Upper lobe of left lung (tissue), 6 donors: Measurements from ENCODE around the gene TLE3. TPM values are rescaled to one million over a fixed set of nuclear protein-coding genes. Genes with fewer than 3 reads are reported as not detected.

ENCODE experiments used
- ATAC-seq, 2 donors: fragments of 200-7000 bp; cut with Tn5 transposase; one replicate each; pipeline ENCODE4 v1.9.1; 2022; ENCODE audit warnings: mild to moderate bottlenecking in 2 of 2, moderate library complexity in 2 of 2; ENCODE audit not compliant: low FRiP score in 2 of 2
- DNase-seq, 2 donors: peaks; one replicate each; pipeline ENCODE4 v3.0.0-alpha.2; 2019 to 2020
- H3K27ac ChIP-seq, 4 donors: fragments of 200-600 bp; sonication (generic); one replicate each; pipeline ENCODE4 v1.5.1; 2016 to 2019
- H3K27me3 ChIP-seq, 4 donors: fragments of 200-600 bp; sonication (generic); one replicate each; pipeline ENCODE4 v1.5.1; 2017 to 2019
- H3K36me3 ChIP-seq, 4 donors: fragments of 200-600 bp; sonication (generic); one replicate each; pipeline ENCODE4 v1.5.1; 2016 to 2019
- H3K4me1 ChIP-seq, 4 donors: fragments of 200-600 bp; sonication (generic); one replicate each; pipeline ENCODE4 v1.5.1; 2018 to 2019
- H3K4me3 ChIP-seq, 4 donors: fragments of 200-600 bp; sonication (generic); one replicate each; pipeline ENCODE4 v1.5.1; 2017 to 2019; ENCODE audit warnings: mild to moderate bottlenecking in 2 of 4, moderate library complexity in 1 of 4
- H3K9me3 ChIP-seq, 4 donors: fragments of 200-600 bp; sonication (generic); one replicate each; pipeline ENCODE4 v1.5.1; 2018 to 2019
- EP300 ChIP-seq, 4 donors: sonication (generic); formaldehyde crosslinking; IDR thresholded peaks; one replicate each; pipeline ENCODE4 v1.5.1; 2017; ENCODE audit warnings: antibody characterized with exemption in 4 of 4, control low read depth in 2 of 4
- POLR2A ChIP-seq, 4 donors: fragments of 450-650 bp; IDR thresholded peaks; one replicate each; pipeline ENCODE4 v1.5.1; 2016 to 2017; ENCODE audit warnings: antibody characterized with exemption in 4 of 4, mild to moderate bottlenecking in 2 of 4
- POLR2AphosphoS5 ChIP-seq, 2 donors: sonication (generic); formaldehyde crosslinking; IDR thresholded peaks; one replicate each; pipeline ENCODE4 v1.5.1; 2017; ENCODE audit warnings: antibody characterized with exemption in 2 of 2
- WGBS, 2 donors: methylation state at CpG; one replicate each; pipeline ENCODE4 v1.1.5; 2017 to 2018; 5-methylcytosine and 5-hydroxymethylcytosine counted together
- total RNA-seq, 6 donors: library from RNA; depleted of rRNA in 4 of 6; stranded (reverse); fragments of >200 nt in 4 of 6; gene quantifications; one replicate each; pipeline versions ENCODE4 v1.1.0 to v1.2.1, GENCODE V29; 2016 to 2021
- TF ChIP-seq, protein P1 (sequence below), 6 experiments: fragments of 450-650 bp in 4 of 6; fragments of 200-600 bp in 2 of 6; sonication (generic) in 2 of 6; IDR thresholded peaks; one replicate each; pipeline ENCODE4 v1.5.1; 2016 to 2019; ENCODE audit warnings: antibody characterized with exemption in 6 of 6
- donor health status: DM: no; HTN: no; CAD: no; lungs with moderate emphysema.
- donor health status: DM: no; HTN: yes; CAD: no; lungs with severe emphysema.

The TLE3 gene
- total RNA-seq, 6 donors from 2014 or later, result 52.2 to 140 (median 80.6) TPM

- no peaks in the 10 kb centered on the region for H3K9me3 ChIP-seq
- no peaks in the 10 kb centered on the region for H3K27me3 ChIP-seq
- peaks cover 64 to 77% (median 68%) of the 10 kb centered on the region in 4 donors for H3K4me1 ChIP-seq
- TF ChIP-seq EP300 (IDR thresholded peaks at IDR 0.05) (no peak), POLR2AphosphoS5 (IDR thresholded peaks at IDR 0.05) (peak in 1 of 2 donors; percentile 37)
- peak overlapping the region; percentile 68 to 85 (median 82) for H3K4me3 ChIP-seq
- 2 to 4% methylated on average over 5 to 50 of the region's 75 CpGs for WGBS, 2 donors
- peaks cover 0 to 20% (median 0%) of the 10 kb centered on the region in 4 donors for H3K36me3 ChIP-seq
- ATAC-seq (no peak), DNase-seq (peak; percentile 58 to 88)
- H3K27ac ChIP-seq, result peak overlapping the region; percentile 92 to 98 (median 96)
Observed at GRCh38 chr15:70096215-70097062, 1.3 kb downstream of the TLE3 start.

GRCh38 chr15:70095408-70096214 is 2.1 kb downstream of the TLE3 start:
- ATAC-seq (no peak), DNase-seq (peak; percentile 49 to 92)
- H3K27me3 ChIP-seq, result no peaks in the 10 kb centered on the region
- 0 to 3% methylated on average over 3 to 51 of the region's 66 CpGs for WGBS, 2 donors
- peaks cover 59 to 74% (median 66%) of the 10 kb centered on the region in 4 donors for H3K4me1 ChIP-seq
- peaks cover 0 to 28% (median 0%) of the 10 kb centered on the region in 4 donors for H3K36me3 ChIP-seq
- no peak for TF ChIP-seq POLR2AphosphoS5 (IDR thresholded peaks at IDR 0.05)
- TF ChIP-seq, protein P1, sequence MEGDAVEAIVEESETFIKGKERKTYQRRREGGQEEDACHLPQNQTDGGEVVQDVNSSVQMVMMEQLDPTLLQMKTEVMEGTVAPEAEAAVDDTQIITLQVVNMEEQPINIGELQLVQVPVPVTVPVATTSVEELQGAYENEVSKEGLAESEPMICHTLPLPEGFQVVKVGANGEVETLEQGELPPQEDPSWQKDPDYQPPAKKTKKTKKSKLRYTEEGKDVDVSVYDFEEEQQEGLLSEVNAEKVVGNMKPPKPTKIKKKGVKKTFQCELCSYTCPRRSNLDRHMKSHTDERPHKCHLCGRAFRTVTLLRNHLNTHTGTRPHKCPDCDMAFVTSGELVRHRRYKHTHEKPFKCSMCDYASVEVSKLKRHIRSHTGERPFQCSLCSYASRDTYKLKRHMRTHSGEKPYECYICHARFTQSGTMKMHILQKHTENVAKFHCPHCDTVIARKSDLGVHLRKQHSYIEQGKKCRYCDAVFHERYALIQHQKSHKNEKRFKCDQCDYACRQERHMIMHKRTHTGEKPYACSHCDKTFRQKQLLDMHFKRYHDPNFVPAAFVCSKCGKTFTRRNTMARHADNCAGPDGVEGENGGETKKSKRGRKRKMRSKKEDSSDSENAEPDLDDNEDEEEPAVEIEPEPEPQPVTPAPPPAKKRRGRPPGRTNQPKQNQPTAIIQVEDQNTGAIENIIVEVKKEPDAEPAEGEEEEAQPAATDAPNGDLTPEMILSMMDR (IDR thresholded peaks at IDR 0.05), result peak in 1 of 6 experiments; percentile 5
- TF ChIP-seq EP300 (IDR thresholded peaks at IDR 0.05), result no peak
- TF ChIP-seq POLR2A (IDR thresholded peaks at IDR 0.05), result no peak
- peak overlapping the region; percentile 68 to 85 (median 82) for H3K4me3 ChIP-seq
- H3K9me3 ChIP-seq, result no peaks in the 10 kb centered on the region
- peak overlapping the region; percentile 92 to 98 (median 96) for H3K27ac ChIP-seq

DNA sequence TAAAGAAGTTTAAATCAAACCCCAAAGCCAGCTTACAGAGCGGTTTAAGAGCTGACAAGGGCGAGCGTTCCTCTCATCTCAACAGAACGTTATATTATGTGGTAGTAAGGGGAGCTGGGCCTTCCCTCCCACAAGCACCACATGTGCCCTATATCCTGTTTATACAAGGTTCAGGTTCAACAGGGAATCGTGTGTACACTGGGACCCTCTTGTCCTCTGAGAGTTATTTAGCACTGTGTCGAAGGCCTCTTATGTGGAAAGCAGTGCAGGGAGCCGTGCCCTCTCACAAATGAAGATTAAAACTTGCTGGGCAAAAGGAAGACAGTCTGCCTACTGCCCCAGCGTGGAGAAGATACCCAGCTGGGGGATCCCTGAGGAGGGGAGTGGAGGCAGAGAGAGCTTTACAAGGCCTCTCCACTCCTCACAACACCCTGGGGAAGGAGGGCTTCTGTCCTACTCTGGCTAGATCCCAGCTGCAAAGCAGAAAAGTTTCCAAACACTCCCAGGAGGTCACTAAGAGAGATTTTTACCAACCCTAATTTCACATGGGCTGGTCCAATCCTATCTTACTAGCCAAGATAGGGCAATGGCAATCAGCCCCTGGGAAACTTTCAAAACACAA is 2.9 kb downstream of the TLE3 start:
- DNase-seq, result peak in 1 of 2 donors; percentile 44
- peak overlapping the region; percentile 68 to 85 (median 82) for H3K4me3 ChIP-seq
- H3K36me3 ChIP-seq, result peaks cover 0 to 35% (median 4%) of the 10 kb centered on the region in 4 donors
- WGBS, 2 donors, result 35 to 40% methylated on average over 8 of the region's 8 CpGs
- H3K4me1 ChIP-seq, result peaks cover 55 to 70% (median 62%) of the 10 kb centered on the region in 4 donors
- TF ChIP-seq POLR2AphosphoS5 (IDR thresholded peaks at IDR 0.05) (peak in 1 of 2 donors; percentile 18), POLR2A (IDR thresholded peaks at IDR 0.05) (peak in 1 of 4 donors; percentile 14)
- TF ChIP-seq, protein P1 (IDR thresholded peaks at IDR 0.05), result no peak
- H3K9me3 ChIP-seq, result no peaks in the 10 kb centered on the region
- no peaks in the 10 kb centered on the region for H3K27me3 ChIP-seq
- H3K27ac ChIP-seq, result peak overlapping the region; percentile 8 to 98 (median 94)
- ATAC-seq, result no peak

DNA sequence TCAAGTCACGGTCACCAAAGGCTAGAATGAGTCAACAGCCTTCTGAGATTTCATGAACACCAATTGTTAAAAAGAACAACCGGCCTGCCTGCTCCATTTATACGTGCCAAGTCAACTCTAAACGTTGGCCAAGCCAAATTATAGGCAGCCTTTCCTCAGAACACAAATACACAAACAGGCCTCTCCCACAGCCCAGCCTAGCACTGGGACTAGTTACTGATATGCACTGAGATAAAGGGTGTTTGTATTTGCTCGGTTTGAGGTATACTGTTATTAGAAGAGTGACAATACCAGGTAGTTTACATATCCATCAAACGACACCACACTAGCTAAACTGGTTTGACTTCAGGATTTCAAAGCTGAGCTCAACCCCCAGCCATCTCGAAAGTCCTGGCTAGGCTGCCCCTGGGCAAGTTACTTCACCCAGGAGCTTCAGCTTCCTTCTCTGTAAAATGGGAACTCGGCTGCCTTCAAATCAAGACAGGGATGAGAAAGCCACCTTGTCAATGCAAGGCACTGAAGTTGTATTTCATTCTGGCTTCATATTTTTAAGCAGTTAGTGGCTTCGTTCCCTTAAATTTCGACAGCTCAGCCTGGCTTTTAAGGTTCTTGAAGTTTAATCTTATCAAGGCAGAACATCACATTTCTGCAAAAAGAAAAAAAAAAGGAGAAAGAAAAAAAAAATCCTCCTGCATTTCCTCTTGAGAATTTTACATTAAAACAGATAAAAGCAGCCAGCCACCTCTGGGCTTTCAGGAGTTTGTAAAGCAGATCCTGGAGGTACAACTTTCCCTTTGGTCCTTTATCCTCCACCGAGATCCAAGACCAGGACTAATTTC is 4.0 kb downstream of the TLE3 start:
- TF ChIP-seq, protein P1 (IDR thresholded peaks at IDR 0.05), result no peak
- TF ChIP-seq POLR2A (IDR thresholded peaks at IDR 0.05), result no peak
- TF ChIP-seq POLR2AphosphoS5 (IDR thresholded peaks at IDR 0.05), result no peak
- no peak for TF ChIP-seq EP300 (IDR thresholded peaks at IDR 0.05)
- Histone ChIP-seq H3K4me3 (peak overlapping the region in 2 of 4 donors; percentile 80 to 85), H3K27me3 (no peaks in the 10 kb centered on the region), H3K36me3 (peaks cover 0 to 44% (median 7%) of the 10 kb centered on the region in 4 donors), H3K9me3 (no peaks in the 10 kb centered on the region), H3K4me1 (peaks cover 66 to 77% (median 71%) of the 10 kb centered on the region in 4 donors), H3K27ac (peak overlapping the region in 3 of 4 donors; percentile 22 to 50 (median 28))
- DNase-seq, result peak in 1 of 2 donors; percentile 50
- ATAC-seq, result no peak
- 44 to 50% methylated on average over 11 of the region's 11 CpGs for WGBS, 2 donors
